GM18861 (cell line): Measurements from ENCODE around the gene MSANTD4.
"Not testable (repeated sequence)": the region's sequence is repeated elsewhere in the genome, so short reads cannot be mapped to it uniquely, and the experiment has no call there.

Source experiments
- ATAC-seq: cut with Tn5 transposase; IDR thresholded peaks from one replicate; pipeline ENCODE4 v1.9.1; 2021; ENCODE audit not compliant: unreplicated experiment

The MSANTD4 gene

GRCh38 chr11:106021967-106022794, at the start of gene MSANTD4:
Gene MSANTD4, minus strand, starts transcription at chr11:106022240. Its CDS starts 11,323 bp downstream, at chr11:106010917.
- ATAC-seq = peak; percentile 97

DNA sequence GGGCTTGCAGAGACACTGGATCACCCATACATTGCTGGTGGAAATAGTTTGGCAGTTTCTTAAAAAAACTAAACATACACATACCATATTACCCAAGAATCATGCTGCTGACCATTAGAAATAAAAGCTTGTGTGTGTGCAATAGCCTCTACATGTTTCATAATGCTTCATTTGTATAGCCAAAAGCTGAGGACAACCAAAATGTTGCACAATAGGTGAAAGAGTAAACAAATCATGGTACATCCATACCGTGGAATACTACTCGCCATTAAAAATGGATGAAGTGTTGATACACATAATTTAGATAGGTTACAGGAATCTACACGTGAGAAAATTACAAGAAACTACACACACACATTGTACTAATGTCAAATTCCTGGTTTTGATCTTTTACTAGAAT, 48.6 kb upstream of the MSANTD4 start:
- no peak for ATAC-seq

- ATAC-seq = peak; percentile 65
These were observed 41.0 kb upstream of the MSANTD4 start for GRCh38 chr11:106063009-106063408.

GRCh38 chr11:106061954-106062949, 40.2 kb upstream of the MSANTD4 start:
- ATAC-seq = no peak

DNA sequence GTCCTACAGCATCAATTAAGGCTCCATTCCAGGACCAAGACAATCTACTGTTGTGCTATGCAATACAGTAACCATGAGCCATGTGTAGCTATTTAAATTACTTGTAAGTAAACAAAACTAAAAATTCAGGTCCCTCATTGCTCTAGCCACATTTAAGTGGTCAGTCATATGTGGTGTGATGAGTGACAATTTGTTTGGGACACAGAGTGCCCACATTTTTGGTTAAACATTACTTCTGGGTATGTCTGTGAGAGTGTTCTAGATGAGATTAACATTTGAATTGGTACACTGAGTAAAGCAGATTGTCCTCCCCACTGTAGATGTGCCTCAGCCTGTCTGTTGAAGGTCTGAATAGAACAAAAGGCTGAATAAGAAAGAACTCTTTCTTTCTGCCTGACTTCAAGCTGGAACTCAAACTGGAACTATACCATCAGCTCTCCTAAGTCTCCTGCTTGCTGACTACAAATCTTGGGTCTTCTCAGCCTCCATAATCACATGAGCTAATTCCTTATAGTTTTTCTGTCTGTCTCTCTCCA, 39.3 kb upstream of the MSANTD4 start:
- ATAC-seq = peak; percentile 53

DNA sequence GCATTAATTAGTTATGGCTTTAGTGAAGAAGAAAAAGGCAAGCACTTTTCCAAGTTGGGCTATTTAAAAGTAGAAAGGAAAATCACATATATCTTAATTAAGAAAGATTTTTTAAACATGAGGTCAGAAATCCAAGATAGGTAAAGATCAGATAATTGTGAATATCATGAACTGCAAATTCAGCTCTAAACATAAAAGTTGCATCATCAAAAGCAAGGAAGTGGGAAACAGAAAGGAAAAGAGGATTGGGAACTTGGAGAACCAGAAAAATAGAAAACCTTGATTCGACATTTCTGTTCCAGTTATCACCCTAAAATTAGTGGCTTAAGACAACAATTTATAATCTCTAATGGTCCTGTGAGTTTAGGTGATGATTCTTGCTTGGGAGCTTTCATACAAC, 37.6 kb upstream of the MSANTD4 start:
- no peak for ATAC-seq

DNA sequence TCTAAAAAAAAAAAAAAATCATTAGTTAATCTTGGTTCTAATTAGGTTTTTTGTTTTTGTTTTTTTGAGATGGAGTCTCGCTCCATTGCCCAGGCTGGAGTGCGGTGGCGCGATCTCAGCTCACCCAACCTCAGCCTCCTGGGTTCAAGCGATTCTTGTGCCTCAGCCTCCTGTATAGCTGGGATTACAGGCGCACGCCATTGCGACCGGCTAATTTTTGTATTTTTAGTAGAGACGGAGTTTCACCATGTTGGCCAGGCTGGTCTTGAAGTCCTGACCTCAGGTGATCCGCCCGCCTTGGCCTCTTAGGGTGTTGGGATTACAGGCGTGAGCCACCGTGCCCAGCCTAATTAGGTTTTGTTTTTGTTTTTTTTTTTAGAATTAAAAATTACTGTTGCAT, 36.3 kb upstream of the MSANTD4 start:
- ATAC-seq = not testable (repeated sequence)

GRCh38 chr11:106051103-106051502, 29.1 kb upstream of the MSANTD4 start:
- ATAC-seq = no peak

- no peak for ATAC-seq
These were observed 27.9 kb upstream of the MSANTD4 start for GRCh38 chr11:106049727-106050476.

DNA sequence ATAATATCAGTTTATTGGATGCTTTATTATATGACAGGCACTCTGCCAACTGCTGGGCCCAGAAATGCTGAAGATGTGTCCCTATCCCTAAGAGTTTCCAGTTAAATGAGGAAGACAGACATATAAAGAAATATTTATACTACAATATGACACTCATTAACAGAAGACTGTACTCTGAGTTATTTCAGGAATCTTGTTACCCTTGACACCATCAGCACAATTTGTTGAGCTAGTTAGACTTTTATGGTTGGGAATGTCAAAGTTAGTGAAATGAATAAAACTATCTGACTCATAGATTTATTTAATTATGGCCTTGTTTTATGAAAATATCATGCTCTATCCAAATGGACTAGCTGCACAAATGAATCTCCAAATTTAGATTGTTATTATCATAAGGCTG, 25.6 kb upstream of the MSANTD4 start:
- no peak for ATAC-seq

DNA sequence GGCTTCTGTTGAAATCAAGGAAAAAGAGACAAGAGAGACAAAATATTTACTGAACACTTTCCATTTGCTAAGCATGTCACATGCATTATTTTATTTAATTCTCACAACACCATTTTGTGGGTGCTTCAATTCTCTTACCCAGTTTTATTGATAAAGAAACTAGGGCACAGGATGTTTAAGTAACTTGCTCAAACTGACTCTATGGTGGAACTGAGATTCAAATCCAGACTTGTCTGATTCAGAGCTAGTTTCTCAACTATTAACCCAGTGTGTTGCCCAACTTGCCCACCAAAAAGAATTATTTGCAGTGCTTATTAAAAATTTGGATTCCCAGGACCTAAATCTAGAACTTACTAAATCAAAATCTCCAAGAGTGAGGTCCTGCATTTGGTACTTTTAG, 21.5 kb upstream of the MSANTD4 start:
- no peak for ATAC-seq

DNA sequence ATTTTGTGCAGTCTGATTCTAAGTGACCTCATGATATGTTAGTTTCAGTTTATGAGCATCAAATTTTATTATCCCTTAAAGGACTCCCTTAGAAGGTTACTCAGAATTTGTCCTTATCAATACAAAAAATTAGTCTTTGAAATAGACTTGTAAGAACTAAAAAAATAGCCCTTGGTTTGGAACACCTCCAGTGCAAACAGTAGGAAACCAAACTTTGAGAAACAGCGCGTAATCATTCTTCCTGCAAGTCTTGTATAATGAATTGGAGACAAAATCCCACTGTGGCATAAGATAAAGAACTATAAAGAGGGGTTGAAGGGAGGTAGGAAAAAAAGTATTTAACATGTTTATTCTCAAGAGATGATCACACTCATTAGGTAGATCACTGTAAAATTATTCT, 10.8 kb upstream of the MSANTD4 start:
- ATAC-seq = no peak

- no peak for ATAC-seq
These were observed 9.9 kb upstream of the MSANTD4 start for GRCh38 chr11:106031936-106032335.

GRCh38 chr11:106031202-106031810, 9.3 kb upstream of the MSANTD4 start:
- ATAC-seq = no peak

GRCh38 chr11:106030609-106031008, 8.6 kb upstream of the MSANTD4 start:
- ATAC-seq = no peak

DNA sequence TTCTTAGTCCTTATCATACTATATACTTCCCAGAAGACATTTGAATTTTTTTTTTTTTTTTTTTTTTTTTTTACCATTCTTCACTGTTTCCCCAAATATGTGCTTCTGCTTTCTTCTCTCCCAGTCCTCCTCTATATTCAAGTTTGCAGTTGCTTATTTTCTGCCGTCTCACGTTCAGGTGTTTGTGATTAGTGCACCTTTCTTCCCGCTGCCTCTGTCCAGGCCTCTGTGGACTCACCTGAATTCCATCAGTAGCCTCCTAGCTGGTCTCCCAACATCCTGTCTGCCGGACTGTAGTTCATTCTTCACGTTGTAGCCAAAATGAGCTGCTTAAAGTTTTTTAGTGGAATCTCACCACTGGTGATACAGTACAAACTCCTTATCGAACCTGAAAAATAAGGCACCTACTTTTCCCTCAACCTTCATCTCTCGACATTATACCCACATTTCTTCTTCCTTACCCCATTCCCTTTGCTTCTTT, 795 bp upstream of the MSANTD4 start:
- ATAC-seq = no peak

- no peak for ATAC-seq
These were observed 666 bp downstream of the MSANTD4 start for GRCh38 chr11:106021181-106021966.

GRCh38 chr11:106017093-106017492, 4.9 kb downstream of the MSANTD4 start:
- ATAC-seq = no peak

DNA sequence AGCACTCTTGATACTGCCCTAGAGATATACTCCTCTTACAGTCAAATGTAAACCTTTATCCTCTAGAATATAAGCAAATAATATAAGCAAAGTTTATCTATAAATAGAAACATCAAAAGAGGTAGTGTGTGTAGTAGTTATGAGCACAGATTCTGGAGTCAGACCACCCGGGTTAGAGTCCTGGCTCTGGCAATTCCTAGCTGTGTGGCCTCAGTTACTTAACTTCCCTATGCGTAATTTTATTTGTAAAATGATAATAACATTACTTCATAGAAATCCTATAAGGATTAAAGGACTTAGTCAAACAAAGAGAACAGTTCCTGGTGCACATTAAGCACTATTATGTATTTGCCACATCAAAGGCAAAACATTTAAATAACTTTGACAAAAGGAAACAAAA, 7.0 kb downstream of the MSANTD4 start:
- no peak for ATAC-seq
